Vagina (tissue), 2 donors: Measurements from ENCODE around the gene GYS1.

Experiments
- CTCF ChIP-seq, 3 experiments: fragments of 450-650 bp in 2 of 3; fragments of 200-600 bp in 1 of 3; sonication (generic) in 1 of 3; IDR thresholded peaks; one replicate each; pipeline ENCODE4 v1.5.1; 2017 to 2019; ENCODE audit warnings: antibody characterized with exemption in 3 of 3, mild to moderate bottlenecking in 2 of 3, moderate library complexity in 2 of 3
- POLR2A ChIP-seq, 2 donors: fragments of 450-650 bp; IDR thresholded peaks; one replicate each; pipeline ENCODE4 v1.6.1; 2017; ENCODE audit warnings: antibody characterized with exemption in 2 of 2, mild to moderate bottlenecking in 2 of 2, moderate library complexity in 2 of 2
- POLR2AphosphoS5 ChIP-seq, 2 donors: sonication (generic); formaldehyde crosslinking; IDR thresholded peaks; one replicate each; pipeline ENCODE4 v1.9.0; 2017; ENCODE audit warnings: antibody characterized with exemption in 2 of 2, mild to moderate bottlenecking in 2 of 2, low read depth in 1 of 2; ENCODE audit not compliant: insufficient read depth in 1 of 2

GRCh38 chr19:49017041-49017665 lies 24.0 kb upstream of the GYS1 start, which contains the start of gene LHB:
- no peak for TF ChIP-seq CTCF (IDR thresholded peaks at IDR 0.05)
- TF ChIP-seq POLR2A (IDR thresholded peaks at IDR 0.05) = no peak
- TF ChIP-seq POLR2AphosphoS5 (IDR thresholded peaks at IDR 0.05; ENCODE audit: insufficient read depth in 1 of 2, low read depth in 1 of 2) = no peak
